ENCODE data around the gene GGCX. TPM values are rescaled to one million over a fixed set of nuclear protein-coding genes. Genes with fewer than 3 reads are reported as not detected.

Gene GGCX
- total and polyA plus RNA-seq, 9 of the 15 experiments (the other 6 are each of a cell fraction or from before 2014, with no cell fraction given) = 14.4 to 47.1 (median 28.1) TPM

- TF ChIP-seq, protein P1, sequence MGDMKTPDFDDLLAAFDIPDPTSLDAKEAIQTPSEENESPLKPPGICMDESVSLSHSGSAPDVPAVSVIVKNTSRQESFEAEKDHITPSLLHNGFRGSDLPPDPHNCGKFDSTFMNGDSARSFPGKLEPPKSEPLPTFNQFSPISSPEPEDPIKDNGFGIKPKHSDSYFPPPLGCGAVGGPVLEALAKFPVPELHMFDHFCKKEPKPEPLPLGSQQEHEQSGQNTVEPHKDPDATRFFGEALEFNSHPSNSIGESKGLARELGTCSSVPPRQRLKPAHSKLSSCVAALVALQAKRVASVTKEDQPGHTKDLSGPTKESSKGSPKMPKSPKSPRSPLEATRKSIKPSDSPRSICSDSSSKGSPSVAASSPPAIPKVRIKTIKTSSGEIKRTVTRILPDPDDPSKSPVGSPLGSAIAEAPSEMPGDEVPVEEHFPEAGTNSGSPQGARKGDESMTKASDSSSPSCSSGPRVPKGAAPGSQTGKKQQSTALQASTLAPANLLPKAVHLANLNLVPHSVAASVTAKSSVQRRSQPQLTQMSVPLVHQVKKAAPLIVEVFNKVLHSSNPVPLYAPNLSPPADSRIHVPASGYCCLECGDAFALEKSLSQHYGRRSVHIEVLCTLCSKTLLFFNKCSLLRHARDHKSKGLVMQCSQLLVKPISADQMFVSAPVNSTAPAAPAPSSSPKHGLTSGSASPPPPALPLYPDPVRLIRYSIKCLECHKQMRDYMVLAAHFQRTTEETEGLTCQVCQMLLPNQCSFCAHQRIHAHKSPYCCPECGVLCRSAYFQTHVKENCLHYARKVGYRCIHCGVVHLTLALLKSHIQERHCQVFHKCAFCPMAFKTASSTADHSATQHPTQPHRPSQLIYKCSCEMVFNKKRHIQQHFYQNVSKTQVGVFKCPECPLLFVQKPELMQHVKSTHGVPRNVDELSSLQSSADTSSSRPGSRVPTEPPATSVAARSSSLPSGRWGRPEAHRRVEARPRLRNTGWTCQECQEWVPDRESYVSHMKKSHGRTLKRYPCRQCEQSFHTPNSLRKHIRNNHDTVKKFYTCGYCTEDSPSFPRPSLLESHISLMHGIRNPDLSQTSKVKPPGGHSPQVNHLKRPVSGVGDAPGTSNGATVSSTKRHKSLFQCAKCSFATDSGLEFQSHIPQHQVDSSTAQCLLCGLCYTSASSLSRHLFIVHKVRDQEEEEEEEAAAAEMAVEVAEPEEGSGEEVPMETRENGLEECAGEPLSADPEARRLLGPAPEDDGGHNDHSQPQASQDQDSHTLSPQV (IDR thresholded peaks at IDR 0.05) = peak; percentile 71
- TF ChIP-seq ESRRA (IDR thresholded peaks at IDR 0.05; ENCODE audit: borderline replicate concordance, low read depth) = peak; percentile 41; the same call in 1 of the 2 replicates
- no peak for TF ChIP-seq CUX1 (CRISPR knock-in tag; IDR thresholded peaks at IDR 0.05)
- TF ChIP-seq ZNF589 (CRISPR knock-in tag; IDR thresholded peaks at IDR 0.05; ENCODE audit: low read depth) = peak; percentile 53; the same call in 1 of the 2 replicates
- 0 out of 2 replicates have a peak, but pooled peaks have one; percentile 24 for TF ChIP-seq TARDBP (IDR thresholded peaks at IDR 0.05)
- TF ChIP-seq L3MBTL2 (IDR thresholded peaks at IDR 0.05) = peak; percentile 71
- peak; percentile 86; the same call in 1 of the 2 replicates for TF ChIP-seq ILF3 (IDR thresholded peaks at IDR 0.05; ENCODE audit: borderline replicate concordance)
- TF ChIP-seq, protein P2, sequence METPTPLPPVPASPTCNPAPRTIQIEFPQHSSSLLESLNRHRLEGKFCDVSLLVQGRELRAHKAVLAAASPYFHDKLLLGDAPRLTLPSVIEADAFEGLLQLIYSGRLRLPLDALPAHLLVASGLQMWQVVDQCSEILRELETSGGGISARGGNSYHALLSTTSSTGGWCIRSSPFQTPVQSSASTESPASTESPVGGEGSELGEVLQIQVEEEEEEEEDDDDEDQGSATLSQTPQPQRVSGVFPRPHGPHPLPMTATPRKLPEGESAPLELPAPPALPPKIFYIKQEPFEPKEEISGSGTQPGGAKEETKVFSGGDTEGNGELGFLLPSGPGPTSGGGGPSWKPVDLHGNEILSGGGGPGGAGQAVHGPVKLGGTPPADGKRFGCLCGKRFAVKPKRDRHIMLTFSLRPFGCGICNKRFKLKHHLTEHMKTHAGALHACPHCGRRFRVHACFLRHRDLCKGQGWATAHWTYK (CRISPR knock-in tag; IDR thresholded peaks at IDR 0.05) = no peak; the same call in 1 of the 2 replicates
- no peak for TF ChIP-seq HNRNPH1 (optimal IDR thresholded peaks at IDR 0.05; ENCODE audit: low read depth, low read length)
- no peak for TF ChIP-seq CEBPG (CRISPR knock-in tag; IDR thresholded peaks at IDR 0.05)
- peak in 1 of 2 experiments; percentile 34; a peak in 1 of 4 replicates for TF ChIP-seq CEBPG (tag; conservative IDR thresholded peaks at IDR 0.05 in 1 of 2, IDR thresholded peaks at IDR 0.05 in 1 of 2)
- TF ChIP-seq MITF (IDR thresholded peaks at IDR 0.05) = no peak
- peak; percentile 96 for TF ChIP-seq HCFC1 (IDR thresholded peaks at IDR 0.05; ENCODE audit: low read depth, low read length)
- TF ChIP-seq CHD2 (IDR thresholded peaks at IDR 0.05; ENCODE audit: low read depth, low read length) = peak; percentile 58
- 0 out of 2 replicates have a peak, but pooled peaks have one; percentile 76 for TF ChIP-seq ERF (CRISPR knock-in tag; IDR thresholded peaks at IDR 0.05)
Observed at GRCh38 chr2:85602476-85603234, 41.4 kb upstream of the GGCX start, which contains the start of gene TMEM150A (continued).

Measured in K562 (cell line).